HG03378 (cell line): ENCODE measurements around the gene MLC1.

Experiments used
- ATAC-seq: cut with Tn5 transposase; IDR thresholded peaks from one replicate; pipeline ENCODE4 v1.9.1; 2021; ENCODE audit warnings: mild to moderate bottlenecking, moderate library complexity; ENCODE audit not compliant: unreplicated experiment

The MLC1 gene

DNA sequence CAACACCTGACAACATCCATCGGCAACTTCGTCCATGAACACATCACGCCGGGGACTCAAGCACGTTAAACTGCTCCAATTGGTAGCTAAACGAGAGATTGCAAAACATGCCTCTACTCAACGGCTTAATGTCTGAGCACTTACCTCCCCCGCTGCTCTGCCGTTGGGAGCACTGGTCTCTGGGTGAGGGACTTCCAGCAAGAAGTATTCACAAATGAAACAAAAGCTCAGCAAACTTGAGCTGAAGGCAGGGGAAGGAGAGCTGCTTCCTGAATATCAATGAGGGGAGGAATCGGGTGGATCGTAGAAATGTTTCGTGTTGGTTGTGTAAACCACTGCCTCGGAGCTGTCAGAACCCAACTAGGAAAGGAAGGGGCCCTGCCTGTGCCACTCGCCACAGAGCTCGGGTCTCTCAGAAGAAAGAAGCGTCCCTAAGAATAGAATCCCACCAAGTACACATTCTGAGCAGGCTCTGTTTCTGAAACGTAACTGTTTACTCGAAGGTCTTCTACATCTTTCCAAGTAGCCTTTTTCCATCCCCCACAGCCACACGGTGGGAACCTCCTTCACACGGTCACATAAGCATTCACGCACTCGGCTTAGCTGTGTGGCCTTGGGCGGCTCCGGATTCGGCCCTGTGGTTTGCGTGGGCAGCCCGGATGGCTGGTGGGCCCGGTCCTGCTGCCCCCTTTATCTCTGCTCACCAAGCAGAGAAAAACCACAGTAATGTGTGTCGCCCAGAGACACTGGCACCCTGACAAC lies at the start of gene MLC1:
MLC1 (minus strand) TSS at position 216 of the 762 bp plus-strand sequence. CDS start 524 bp downstream, outside the sequence.
- no peak for ATAC-seq

DNA sequence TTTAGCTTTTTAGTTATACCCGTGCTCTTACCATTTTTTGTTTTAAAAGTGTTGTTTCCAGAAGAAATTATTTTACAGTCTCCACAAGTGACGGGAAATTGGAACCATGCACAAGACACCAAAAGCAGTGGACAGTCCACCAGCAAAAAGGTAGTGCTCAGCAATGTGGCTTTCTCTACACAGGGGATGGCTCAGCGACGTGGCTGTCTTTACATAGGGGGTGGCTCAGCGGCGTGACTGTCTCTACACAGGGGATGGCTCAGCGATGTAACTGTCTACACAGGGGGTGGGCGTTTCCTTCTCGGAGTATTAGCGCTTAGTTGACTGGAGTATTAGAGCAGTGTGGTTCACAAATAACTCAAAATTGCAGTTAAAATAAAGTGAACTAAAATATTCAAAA lies 49.3 kb upstream of the MLC1 start:
- ATAC-seq = no peak

DNA sequence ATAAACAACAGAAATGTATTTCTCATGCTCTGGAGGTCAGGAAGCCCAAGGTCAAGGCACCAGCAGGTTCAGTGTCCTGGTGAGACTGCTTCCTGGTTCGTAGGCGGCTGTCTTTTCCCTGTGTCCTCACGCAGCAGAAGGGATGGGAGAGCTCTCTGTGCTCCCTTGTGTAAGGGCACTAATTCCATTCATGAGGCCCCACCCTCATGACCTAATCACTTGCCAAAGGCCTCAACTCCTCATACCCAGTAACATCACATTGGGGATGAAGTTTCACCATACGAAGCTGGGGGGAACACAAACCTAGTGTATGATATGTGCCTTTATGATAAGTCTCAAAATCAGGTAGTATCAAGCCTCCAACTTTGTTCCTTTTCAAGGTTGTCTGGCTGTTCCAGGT lies 46.7 kb upstream of the MLC1 start:
- no peak for ATAC-seq

DNA sequence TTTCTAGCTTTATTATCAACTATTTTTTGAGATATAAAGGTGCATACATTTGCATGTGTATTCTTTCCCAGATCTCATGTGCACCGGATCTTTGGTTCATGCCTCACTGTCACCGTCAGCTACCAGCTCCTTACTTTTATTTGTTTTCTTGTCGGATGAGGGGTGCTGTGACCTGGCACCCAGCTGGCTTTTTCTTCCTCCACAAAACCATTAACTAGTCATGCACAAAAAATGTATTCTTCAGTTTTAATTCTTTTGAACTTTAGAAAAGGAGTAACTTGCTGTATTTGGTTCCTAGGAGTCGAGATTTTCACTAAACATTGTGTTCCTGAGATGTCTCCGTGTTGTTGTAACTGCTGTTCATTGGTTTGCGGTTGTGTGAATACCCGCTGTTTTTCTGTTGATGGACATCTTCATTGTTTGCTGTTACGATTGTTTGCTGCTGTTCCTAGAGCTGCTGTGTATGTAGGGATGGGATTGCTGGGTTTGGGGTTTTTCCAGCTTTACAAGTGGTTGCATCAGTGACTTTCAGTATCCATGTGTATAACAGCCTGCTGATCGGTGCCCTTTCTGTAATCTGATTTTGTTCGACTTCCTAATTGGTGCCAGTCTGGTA lies 44.0 kb upstream of the MLC1 start:
- no peak for ATAC-seq

DNA sequence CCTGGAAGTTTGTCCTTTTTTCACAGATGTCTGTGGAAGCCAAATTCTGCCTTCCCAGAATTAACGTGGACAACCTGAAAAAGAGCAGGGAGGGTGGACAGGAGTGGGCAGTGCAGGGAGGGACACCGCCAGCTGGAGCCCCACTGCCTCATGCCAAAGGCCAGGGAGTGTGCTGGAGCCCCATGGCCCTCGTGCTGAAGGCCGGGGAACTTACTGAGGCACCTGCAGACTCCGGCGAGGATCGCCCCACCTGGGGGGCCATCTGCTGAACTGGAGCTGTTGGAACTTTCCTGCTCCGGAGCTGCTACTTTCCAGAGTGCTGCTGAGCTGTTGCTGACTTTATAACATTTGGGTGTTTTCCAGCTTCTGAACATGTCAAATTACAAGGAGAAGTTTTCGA lies 39.8 kb upstream of the MLC1 start:
- no peak for ATAC-seq

DNA sequence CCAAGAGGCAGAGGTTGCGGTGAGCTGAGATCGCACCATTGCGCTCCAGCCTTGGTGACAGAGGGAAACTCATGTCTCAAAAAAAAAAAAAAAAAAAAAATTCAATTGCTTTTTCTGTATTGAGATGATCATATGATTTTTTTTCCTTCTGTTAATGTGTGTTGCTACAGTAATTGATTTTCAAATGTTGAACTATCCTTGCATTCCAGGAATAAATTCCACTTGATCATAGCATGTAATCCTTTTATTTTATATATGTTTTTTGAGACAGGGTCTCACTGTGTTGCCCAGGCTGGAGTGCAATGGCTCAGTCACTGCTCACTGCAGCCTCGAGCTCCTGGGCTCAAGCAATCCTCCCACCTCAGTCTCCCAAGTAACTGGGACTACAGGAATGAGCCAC lies 37.9 kb upstream of the MLC1 start:
- ATAC-seq = no peak

DNA sequence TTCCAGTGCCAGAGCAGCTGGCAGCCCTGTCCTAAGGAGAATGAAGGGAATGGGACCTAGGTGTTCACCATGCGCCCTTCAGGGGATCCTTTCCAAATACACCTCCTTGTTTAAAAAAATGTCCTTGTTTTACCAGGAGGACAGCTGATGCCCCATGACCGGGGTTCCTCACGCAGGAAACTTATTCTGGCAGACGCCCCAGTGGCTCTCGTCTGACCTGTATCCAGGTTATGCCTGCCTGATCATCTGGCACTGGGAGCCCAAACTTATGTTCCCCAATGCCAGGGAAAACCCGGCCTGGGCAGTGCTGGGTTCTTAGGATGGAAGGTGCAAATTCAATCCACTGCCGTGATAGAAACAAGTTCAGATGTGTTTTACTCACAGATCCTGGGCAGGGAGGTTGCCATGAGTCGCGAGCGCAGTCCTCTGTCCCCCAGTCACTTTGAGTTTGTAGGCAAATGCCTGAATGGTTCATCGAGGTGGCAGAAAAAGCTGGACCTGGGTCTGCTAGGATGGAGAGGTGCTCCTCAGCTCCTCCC lies 36.0 kb upstream of the MLC1 start:
- no peak for ATAC-seq

DNA sequence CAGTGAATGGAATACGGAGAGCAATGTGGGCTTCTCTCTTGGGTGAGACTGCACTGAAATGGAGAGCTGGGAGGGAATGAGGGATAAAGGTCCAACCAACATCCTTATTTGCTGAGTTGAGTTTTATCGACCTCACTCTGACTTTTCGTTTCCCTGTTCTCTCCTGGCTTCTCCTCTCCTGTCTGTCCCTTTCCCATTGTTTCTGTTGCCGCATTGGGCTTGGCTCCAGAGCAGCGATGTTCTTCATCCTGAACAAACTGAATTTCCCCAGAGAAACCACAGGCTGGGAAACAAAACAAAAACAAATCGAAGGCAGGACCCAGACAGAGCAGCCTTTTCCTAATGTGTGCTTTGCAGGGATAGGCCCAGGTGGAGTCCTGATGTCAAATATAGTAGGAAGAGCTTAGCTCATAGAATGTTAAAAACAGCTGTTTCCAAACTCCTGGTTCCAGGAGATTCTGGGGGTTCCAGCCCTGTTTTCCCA lies 34.6 kb upstream of the MLC1 start:
- no peak for ATAC-seq

DNA sequence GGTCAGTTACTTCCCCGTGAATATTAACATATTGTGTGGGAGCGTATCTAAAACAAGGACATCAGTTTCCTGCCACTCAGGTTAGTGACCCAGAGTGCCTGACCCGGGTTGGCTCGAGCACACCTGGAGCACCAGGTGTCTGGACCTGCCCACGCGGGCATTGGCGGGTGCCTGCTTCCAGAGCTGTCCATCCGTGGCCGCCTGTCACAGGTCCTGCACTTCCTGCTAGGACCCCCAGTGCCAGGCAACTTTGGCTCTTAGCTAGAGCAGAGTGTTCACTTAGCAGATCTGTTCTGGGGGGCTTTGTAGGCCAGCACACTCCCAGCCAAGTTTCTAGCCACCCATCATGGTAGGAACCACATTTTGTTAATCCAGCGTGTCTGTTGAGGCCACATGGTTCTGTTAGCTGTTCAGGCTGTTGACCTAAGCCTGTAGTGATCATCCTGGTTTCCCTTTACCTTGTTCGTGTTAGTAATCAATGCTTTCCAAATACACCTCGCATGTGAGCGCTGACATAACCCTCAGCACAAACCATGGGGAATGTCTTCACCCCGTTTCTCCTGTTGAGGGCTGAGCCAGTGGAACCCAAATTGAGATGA lies 34.0 kb upstream of the MLC1 start:
- no peak for ATAC-seq

DNA sequence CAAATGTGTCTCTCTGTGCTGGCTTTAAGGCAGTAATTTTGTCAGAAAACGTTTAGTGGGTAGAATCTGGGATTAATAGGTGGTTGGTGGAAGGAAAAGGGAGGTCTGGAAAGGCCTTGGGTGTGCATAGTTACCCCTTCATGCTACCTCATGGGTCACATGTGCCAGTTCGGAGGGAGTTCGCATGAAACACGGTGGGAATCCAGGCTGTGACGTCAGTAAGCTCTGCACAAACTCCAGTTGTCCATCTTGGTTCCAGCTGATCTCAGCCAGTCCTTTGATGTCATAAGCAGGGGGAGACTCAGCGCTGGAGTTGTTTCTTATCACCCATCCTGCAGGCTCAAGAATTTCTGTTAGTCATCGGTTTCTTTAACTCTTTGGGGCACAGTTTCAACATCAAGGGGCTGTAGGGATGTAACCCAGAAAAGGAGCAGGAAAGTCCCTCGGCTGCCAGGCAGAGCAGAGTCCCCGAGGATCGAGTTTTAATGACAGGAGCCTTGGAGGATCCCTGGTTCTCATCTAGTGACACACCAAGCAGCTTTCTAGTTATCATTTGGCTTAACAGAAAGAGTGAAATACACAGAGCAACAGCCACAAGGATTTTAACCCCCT lies 33.4 kb upstream of the MLC1 start:
- ATAC-seq = no peak

DNA sequence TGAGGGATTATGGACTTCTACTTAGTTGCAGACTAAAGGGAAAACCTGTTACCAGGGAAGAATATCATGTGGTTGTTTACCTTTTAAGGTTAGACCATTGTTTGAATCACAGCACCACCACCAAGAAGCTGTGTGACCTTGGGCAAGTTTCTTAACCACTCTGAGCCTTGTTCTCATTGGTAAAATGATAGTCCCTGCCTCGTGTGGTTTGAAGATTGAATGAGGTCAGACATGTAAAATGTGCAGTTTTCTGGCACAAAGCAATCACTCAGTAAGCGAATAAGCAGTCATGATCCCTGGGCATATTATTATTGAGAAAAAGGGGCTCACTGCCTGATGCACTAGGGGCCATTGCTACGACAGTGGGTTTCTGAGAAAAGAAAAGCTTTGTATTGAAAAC lies 32.9 kb upstream of the MLC1 start:
- no peak for ATAC-seq

DNA sequence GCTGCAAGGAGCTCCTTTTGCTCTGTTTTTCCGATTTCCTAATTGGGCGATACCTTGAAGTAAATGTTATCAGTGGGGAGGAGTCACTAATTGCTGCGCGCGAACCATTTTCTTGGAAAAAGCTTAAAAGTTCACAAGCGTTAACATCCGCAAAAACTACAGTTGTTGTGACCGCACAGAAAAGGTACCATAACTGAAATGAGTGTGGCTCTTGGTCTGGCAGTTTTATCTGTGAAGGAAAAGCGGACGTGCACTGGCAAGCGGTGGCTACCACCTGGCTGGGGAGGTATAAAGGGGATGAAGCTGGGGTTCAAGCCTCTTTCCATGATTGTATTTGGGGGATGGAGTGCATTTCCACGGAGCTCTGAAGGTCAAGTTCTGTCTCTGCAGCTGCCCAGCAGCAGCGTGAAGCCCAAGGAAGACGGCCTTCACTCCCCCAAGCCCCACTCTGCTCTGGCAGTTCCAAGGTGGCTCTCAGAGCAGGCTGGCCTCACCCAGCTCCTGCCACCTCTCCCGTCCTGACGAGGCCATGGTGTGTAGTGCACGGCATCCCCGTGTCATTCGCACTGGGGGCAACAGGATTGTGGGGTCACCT lies 32.0 kb upstream of the MLC1 start:
- no peak for ATAC-seq

DNA sequence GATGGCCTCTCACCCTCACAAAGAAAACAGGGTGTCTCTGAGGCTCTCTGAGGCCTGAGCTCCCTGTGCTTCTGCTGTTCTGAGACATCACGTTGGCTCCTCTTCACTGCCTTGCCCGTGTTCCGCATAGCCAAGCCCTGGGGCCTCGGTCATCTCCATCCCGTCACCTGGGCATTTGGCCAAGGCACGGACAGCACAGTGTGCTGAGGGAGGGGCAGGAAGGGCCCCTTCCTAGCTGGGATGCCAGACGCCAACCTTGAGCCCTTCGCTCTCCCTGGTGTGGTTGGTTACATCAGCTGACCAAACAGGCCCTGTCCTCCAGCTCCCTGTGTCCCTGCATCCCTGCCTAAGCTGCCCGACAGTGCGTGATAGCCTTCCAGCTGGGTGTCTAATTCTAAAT lies 30.5 kb upstream of the MLC1 start:
- ATAC-seq = no peak

DNA sequence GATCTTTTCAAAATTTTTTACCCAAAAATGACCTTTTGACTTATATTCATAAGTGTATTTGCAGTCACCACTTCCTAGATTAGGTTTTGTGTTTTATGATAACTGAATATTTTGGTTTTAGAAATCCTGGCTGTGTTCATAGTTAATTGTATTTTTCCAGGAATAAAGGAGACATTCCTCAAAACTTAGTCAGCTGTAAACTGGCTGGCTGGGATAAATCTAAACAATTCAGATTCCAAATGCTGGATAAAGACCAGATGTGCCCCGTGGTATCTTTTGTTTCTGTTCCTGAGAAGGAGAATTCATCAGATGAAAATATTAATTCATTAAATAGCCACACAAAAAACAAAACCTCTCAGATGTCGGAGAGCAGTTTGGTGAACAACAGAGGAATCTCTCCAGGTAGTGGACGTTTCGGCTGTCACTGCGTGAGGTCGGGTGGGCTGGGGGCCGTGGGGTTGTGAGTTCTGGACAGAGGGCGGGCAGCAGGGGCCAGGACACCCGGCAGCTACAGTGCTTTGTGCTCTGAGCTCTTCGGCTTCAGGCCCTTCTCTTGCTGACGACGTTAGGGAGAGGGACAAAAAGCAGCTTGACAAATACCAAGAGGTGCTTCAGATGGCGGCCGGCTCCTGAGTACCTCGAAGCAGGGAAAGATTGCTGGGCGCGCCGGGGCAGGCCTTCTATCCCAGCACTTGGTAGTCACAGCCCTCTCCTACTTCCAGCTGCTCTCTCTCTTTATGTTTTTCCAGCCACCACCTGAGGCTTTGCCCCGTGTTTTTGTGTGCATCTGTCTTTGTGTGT lies 29.2 kb upstream of the MLC1 start:
- no peak for ATAC-seq

DNA sequence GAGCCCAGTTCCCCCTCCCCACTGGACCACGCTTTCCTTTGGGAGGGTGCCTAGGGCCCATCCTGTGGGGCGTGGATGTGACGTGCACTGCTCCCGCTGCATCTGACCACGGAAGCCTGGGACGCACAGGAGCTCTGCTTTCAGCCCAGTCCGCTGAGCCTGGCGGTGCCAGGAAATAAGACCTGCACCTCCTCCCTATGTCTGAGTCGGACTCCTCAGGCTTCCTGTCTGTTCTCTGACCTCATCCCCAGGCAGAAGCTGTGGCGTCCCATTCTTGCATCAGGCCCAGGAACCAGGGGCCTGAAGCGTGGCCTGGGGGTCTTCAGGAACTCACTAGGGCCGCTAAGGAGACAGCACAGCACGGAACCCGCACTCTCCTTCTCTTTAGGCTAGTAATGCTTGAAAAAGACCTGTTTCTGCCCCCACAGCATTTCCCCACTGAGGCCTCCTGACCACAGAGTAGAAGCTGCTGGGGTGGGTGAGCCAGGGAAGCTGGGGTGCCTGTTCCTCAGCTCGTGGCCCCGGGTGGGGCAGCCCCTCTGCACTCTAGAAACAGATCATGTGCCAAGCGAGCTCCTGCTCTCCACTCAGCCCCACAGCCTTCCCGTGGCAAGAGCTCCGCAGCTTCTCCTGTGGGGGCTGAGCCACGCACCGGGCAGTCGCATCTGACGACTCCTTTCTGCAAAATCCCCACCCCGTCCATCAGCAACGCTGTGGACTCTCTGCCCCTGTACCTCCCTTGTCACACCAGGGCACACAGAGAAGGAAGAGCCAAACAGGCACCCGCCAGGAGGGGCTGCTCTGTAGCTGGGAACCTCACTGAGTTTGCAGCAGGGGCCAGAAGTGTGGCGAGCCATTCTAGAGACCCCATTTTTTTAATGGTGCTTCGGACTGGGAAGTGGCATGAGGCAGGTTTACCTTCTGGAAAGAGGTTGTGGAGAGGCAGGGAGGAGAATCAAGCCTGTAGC lies 27.2 kb upstream of the MLC1 start:
- no peak for ATAC-seq

DNA sequence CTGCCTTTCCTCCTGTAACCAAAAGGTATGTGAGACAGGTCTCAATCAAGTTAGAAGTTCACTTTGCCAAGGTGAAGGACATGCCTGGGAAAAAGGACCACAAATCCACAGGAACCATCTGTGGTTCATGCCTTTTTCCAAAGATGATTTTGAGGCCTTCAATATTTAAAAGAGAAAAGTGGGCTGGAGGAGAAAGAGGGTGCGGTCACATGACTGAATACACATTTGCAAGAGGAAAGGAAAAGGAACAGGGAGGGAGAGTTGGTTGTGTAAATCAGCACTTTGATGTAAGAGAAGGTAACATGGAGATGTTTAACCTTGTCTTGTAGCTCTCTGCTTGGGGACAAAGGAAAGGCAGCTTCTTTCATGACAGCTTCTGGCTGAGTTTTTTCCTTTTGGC lies 25.8 kb upstream of the MLC1 start:
- no peak for ATAC-seq

DNA sequence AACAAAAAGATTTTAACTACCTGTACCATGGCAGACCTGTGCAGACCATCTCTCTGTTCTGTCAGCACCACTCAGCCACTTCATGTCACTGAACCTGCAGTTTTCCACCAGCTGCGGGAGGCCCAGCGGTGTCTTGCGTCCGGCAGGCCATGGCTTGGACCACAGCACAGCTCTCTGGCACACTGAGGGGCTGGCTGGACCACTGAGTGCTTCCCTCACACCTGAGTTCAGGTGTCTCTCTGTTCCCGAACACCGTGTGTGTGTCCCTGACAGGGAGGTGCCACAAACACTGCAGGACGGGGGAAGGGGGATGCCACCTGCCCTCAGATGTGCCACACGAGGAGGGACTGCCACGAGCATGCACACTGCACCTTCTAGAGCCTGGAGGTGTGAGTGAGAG lies 22.3 kb upstream of the MLC1 start:
- no peak for ATAC-seq

DNA sequence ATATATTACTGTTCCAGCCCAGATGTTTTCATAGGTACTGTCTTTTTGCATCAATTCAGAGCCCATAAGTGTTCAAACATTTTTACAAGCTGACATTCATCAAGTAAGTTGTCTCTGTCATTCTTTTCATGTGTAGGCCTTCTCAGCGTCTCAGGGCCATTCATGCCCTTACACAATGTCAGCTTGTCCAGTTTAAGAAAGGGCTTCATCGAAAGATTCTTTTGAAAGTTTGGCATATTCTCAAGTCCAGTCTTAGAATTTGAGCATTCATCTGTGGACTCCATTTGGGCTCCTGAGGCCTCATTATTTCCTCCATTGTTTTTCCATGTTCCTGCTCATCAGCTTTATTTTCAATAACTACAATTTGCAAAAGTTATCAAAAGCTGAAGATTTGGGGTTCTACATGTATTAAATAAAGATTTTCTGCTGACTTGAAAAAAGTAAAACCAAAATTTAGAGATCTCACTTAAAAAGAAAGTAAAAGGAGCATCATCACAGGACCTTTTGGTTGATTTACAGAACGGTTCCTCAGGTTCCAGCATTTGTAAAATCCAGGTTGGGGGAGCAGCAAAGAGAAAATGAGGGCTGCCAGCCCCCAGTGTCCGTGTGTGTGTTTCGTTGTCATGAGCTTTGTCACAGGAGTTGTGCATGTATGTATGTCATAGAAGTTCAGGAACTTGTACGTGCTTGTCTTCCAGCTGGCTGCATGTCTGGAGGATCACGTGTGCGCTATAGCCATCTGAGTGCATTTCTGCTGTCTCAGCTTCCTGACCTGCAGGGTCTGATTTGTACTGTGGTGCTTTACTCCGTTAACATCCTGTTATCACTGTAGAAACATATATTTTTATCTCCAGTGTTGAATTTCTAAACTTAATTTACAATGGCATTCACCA lies 20.2 kb upstream of the MLC1 start:
- no peak for ATAC-seq
